Trophoblast cell (in vitro differentiated cells and primary cell): Measurements from ENCODE around the gene GPRC5D.
A peak's percentile ranks its signal among the peaks of the same experiment; 100 is the strongest.

Experiments
- DNase-seq, 2 donors: peaks; one replicate each; pipeline ENCODE4 v3.0.0-alpha.2; 2016
- H2AFZ ChIP-seq: 2 replicates; pipeline ENCODE4 v1.6.1; 2013; ENCODE audit warnings: low read length, moderate library complexity, mild to moderate bottlenecking; ENCODE audit not compliant: insufficient read depth, poor library complexity
- H2AK5ac ChIP-seq: 2 replicates; pipeline ENCODE4 v1.6.1; 2013; ENCODE audit warnings: mild to moderate bottlenecking, low read length
- H2BK120ac ChIP-seq: 2 replicates; pipeline ENCODE4 v1.6.1; 2013; ENCODE audit warnings: low read length, mild to moderate bottlenecking, moderate library complexity; ENCODE audit not compliant: insufficient read depth, poor library complexity
- H2BK12ac ChIP-seq: 2 replicates; pipeline ENCODE4 v1.6.1; 2013; ENCODE audit warnings: mild to moderate bottlenecking, low read length, moderate library complexity
- H2BK5ac ChIP-seq: 2 replicates; pipeline ENCODE4 v1.6.1; 2013; ENCODE audit warnings: low read length, low read depth, moderate library complexity, mild to moderate bottlenecking; ENCODE audit not compliant: poor library complexity
- H3K14ac ChIP-seq: 2 replicates; pipeline ENCODE4 v1.6.1; 2013; ENCODE audit warnings: mild to moderate bottlenecking, low read length
- H3K18ac ChIP-seq: 2 replicates; pipeline ENCODE4 v1.6.1; 2013; ENCODE audit warnings: mild to moderate bottlenecking, low read length
- H3K23ac ChIP-seq: 2 replicates; pipeline ENCODE4 v1.6.1; 2013; ENCODE audit warnings: low read length
- H3K27ac ChIP-seq: 2 replicates; pipeline ENCODE4 v1.5.1; 2013; ENCODE audit warnings: low read depth, mild to moderate bottlenecking, inconsistent platforms, low read length, moderate library complexity
- H3K27me3 ChIP-seq: 2 replicates; pipeline ENCODE4 v1.6.1; 2013; ENCODE audit warnings: inconsistent platforms, mild to moderate bottlenecking, low read length, moderate library complexity; ENCODE audit not compliant: insufficient read depth
- H3K36me3 ChIP-seq, 2 experiments: 1 replicate in 1 of 2; 2 replicates in 1 of 2; pipeline ENCODE4 v1.6.1; 2013; ENCODE audit warnings: low read length in 2 of 2, mild to moderate bottlenecking in 2 of 2, moderate library complexity in 1 of 2; ENCODE audit not compliant: insufficient read depth in 2 of 2, control insufficient read depth in 1 of 2
- H3K4ac ChIP-seq: 2 replicates; pipeline ENCODE4 v1.6.1; 2013; ENCODE audit warnings: low read depth, mild to moderate bottlenecking, low read length, moderate library complexity
- H3K4me1 ChIP-seq, 2 experiments: 1 replicate in 1 of 2; 2 replicates in 1 of 2; pipeline ENCODE4 v1.6.1; 2013; ENCODE audit warnings: low read length in 2 of 2, mild to moderate bottlenecking in 2 of 2, moderate library complexity in 1 of 2; ENCODE audit not compliant: insufficient read depth in 2 of 2, control insufficient read depth in 1 of 2
- H3K4me2 ChIP-seq: 2 replicates; pipeline ENCODE4 v1.6.1; 2013; ENCODE audit warnings: inconsistent platforms, mild to moderate bottlenecking, low read length, moderate library complexity
- H3K4me3 ChIP-seq: 2 replicates; pipeline ENCODE4 v1.5.1; 2013; ENCODE audit warnings: mild to moderate bottlenecking, low read depth, low read length, inconsistent platforms
- H3K79me1 ChIP-seq: one replicate; pipeline ENCODE4 v1.6.1; 2013; ENCODE audit warnings: low read length
- H3K79me2 ChIP-seq: 2 replicates; pipeline ENCODE4 v1.6.1; 2013; ENCODE audit warnings: low read length, mild to moderate bottlenecking; ENCODE audit not compliant: control insufficient read depth, insufficient read depth, poor library complexity
- H3K9ac ChIP-seq: 2 replicates; pipeline ENCODE4 v1.6.1; 2013; ENCODE audit warnings: mild to moderate bottlenecking, low read length
- H3K9me3 ChIP-seq: 2 replicates; pipeline ENCODE4 v1.6.1; 2013; ENCODE audit warnings: low read depth, mild to moderate bottlenecking, control low read depth, inconsistent platforms, low read length; ENCODE audit not compliant: insufficient read depth
- H4K12ac ChIP-seq: 2 replicates; pipeline ENCODE4 v1.6.1; 2013; ENCODE audit warnings: low read depth, mild to moderate bottlenecking, low read length, moderate library complexity
- H4K8ac ChIP-seq: 2 replicates; pipeline ENCODE4 v1.6.1; 2013; ENCODE audit warnings: low read depth, mild to moderate bottlenecking, low read length, moderate library complexity
- H4K91ac ChIP-seq: one replicate; pipeline ENCODE4 v1.6.1; 2013; ENCODE audit warnings: low read depth, mild to moderate bottlenecking, low read length, moderate library complexity
- WGBS: extraction: QIAGEN DNeasy Blood & Tissue Kit; methylation state at CpG from one replicate; pipeline ENCODE4 v1.1.7; 2013; ENCODE audit warnings: missing lambda C conversion rate; ENCODE audit not compliant: insufficient read length, insufficient coverage; ENCODE audit errors: extremely low coverage; 5-methylcytosine and 5-hydroxymethylcytosine counted together

GPRC5D gene

DNA sequence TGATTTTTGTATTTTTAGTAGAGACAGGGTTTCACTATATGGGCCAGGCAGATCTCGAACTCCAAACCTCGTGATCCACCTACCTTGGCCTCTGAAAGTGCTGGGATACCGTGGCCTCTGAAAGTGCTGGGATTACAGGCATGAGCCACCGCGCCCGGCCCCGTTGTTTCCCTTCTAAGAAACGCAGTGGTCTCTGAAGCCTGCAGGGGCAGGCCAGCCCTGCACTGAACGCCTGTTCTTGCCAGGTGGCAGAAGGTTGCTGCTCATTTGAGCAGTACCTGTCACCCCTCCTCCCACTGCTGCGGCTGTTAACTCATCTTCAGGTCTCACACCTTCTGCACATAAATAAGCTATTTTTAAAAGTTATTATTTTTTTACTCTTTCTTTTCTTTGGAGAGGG is 36.3 kb downstream of the GPRC5D start:
- no CpG with 5 or more reads among the region's 10 CpGs for WGBS
- Histone ChIP-seq H3K9ac (no peak overlapping the region), H3K4me3 (no peak overlapping the region), H3K14ac (no peak overlapping the region), H4K91ac (no peak overlapping the region), H3K79me1 (no peaks in the 10 kb centered on the region), H2AK5ac (no peak overlapping the region), H3K18ac (no peak overlapping the region), H3K4me2 (no peak overlapping the region), H3K9me3 (no peaks in the 10 kb centered on the region), H2BK120ac (no peak overlapping the region), H3K4ac (no peak overlapping the region), H4K8ac (no peak overlapping the region), H4K12ac (no peak overlapping the region), H2AFZ (no peak overlapping the region), H3K27me3 (no peaks in the 10 kb centered on the region), H3K79me2 (no peaks in the 10 kb centered on the region), H2BK12ac (no peak overlapping the region), H3K4me1 (peaks cover 12 to 16% of the 10 kb centered on the region in 2 experiments), H3K23ac (no peak overlapping the region), H3K36me3 (peaks cover 13 to 32% of the 10 kb centered on the region in 2 experiments), H2BK5ac (no peak overlapping the region), H3K27ac (no peak overlapping the region)
- DNase-seq: no peak

DNA sequence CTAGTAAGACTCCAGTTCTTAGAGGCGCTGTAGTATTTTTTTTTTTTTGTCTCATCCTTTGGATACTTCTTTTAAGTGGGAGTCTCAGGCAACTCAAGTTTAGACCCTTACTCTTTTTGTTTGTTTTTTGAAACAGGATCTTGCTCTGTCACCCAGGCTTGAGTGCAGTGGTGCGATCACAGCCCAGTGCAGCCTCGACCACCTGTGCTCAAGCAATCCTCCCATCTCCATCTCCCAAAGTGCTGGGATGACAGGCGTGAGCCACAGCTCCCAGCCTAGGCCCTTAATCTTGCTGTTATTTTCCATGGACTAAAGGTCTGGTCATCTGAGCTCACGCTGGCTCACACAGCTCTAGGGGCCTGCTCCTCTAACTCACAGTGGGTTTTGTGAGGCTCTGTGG is 39.3 kb downstream of the GPRC5D start:
- H3K4me3 ChIP-seq: no peak overlapping the region
- no peak overlapping the region for H3K18ac ChIP-seq
- H2BK120ac ChIP-seq: no peak overlapping the region
- no peaks in the 10 kb centered on the region for H3K79me1 ChIP-seq
- H4K12ac ChIP-seq: no peak overlapping the region
- no peak overlapping the region for H3K23ac ChIP-seq
- no peaks in the 10 kb centered on the region for H3K79me2 ChIP-seq
- no peak overlapping the region for H4K91ac ChIP-seq
- no peak overlapping the region for H3K4me2 ChIP-seq
- no peak overlapping the region for H2AK5ac ChIP-seq
- no peak overlapping the region for H2BK12ac ChIP-seq
- no peak overlapping the region for H3K9ac ChIP-seq
- H3K36me3 ChIP-seq: peaks cover 26 to 45% of the 10 kb centered on the region in 2 experiments
- H3K4me1 ChIP-seq: peaks cover 14 to 16% of the 10 kb centered on the region in 2 experiments
- no peak overlapping the region for H2AFZ ChIP-seq
- no peaks in the 10 kb centered on the region for H3K9me3 ChIP-seq
- no peak overlapping the region for H3K27ac ChIP-seq
- DNase-seq: no peak
- no peak overlapping the region for H3K14ac ChIP-seq
- H2BK5ac ChIP-seq: no peak overlapping the region
- no peak overlapping the region for H3K4ac ChIP-seq
- H4K8ac ChIP-seq: no peak overlapping the region
- WGBS: no CpG with 5 or more reads among the region's 5 CpGs
- H3K27me3 ChIP-seq: no peaks in the 10 kb centered on the region

DNA sequence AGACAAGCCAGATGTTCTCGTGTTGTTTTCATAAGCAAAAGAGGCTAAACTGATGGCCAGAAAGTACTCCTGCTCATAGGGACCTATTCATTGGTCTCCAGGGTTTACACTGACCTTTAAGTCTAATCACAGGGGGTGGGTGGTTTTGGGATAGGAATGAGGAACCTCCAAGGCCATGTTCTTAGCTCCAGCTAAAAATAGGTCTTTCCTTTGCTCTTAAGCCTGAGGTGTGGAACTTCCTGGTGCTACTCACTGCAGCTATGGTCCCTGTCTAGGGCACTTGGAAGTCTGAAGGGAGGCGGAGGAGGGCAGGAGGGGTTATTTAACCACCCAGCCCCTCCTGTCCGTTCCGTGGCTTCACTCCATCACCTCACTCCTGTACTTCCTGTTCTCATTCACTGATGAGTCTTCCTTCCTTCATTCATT is 42.0 kb downstream of the GPRC5D start:
- no peak overlapping the region for H4K91ac ChIP-seq
- H3K4me1 ChIP-seq: peaks cover 11 to 12% of the 10 kb centered on the region in 2 experiments
- no peak overlapping the region for H4K12ac ChIP-seq
- no peaks in the 10 kb centered on the region for H3K27me3 ChIP-seq
- no peak overlapping the region for H3K14ac ChIP-seq
- H3K18ac ChIP-seq: peak overlapping the region; percentile 28
- H3K79me2 ChIP-seq: no peaks in the 10 kb centered on the region
- no peak overlapping the region for H3K4me3 ChIP-seq
- no CpG with 5 or more reads among the region's 4 CpGs for whole genome bisulfite sequencing
- H3K9me3 ChIP-seq: no peaks in the 10 kb centered on the region
- H2AFZ ChIP-seq: no peak overlapping the region
- no peak overlapping the region for H3K4me2 ChIP-seq
- H3K79me1 ChIP-seq: no peaks in the 10 kb centered on the region
- H3K23ac ChIP-seq: no peak overlapping the region
- peaks cover 24 to 38% of the 10 kb centered on the region in 2 experiments for H3K36me3 ChIP-seq
- no peak for DNase-seq
- H3K4ac ChIP-seq: no peak overlapping the region
- no peak overlapping the region for H2AK5ac ChIP-seq
- no peak overlapping the region for H2BK120ac ChIP-seq
- no peak overlapping the region for H3K9ac ChIP-seq
- H2BK5ac ChIP-seq: no peak overlapping the region
- H3K27ac ChIP-seq: no peak overlapping the region
- no peak overlapping the region for H2BK12ac ChIP-seq
- no peak overlapping the region for H4K8ac ChIP-seq

DNA sequence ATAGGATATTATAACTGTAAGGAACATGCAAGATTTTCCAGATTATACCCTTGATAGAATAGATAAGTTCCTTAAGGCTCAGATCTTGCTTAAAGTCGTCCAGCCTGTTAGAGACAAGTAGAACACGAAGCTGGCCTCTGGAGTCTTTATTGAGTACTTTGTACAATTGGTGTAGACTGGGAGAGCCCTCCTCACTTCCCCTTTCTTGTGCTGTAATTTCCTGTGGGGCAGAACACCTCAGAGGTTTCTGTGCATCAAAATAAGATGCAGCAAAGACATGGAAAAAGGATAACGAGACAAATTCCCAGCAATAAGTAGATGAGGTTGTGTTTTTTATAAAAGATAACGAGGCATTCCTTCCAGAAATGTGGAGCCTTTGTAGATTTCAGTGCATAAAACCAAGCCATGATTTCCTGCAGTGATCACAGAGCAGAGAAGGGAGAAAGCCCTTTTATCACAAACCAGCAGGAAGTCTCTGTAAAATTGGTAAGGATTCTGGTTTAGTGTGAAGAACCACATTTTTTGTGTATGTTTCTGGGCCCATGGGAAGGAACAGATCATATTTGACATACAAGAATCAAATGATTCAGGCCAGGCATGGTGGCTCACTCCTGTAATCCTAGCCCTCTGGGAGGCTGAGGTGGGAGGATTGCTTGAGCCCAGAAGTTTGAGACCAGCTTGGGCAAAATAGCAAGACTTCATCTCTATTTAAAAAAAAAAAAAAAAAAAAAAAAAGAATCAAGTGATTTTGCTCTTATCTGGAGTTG is 42.6 kb downstream of the GPRC5D start:
- Histone ChIP-seq H2BK5ac (no peak overlapping the region), H3K27ac (no peak overlapping the region), H2BK12ac (no peak overlapping the region), H3K4me2 (no peak overlapping the region), H2AFZ (no peak overlapping the region), H3K4me3 (no peak overlapping the region), H3K4me1 (peaks cover 11 to 12% of the 10 kb centered on the region in 2 experiments), H3K14ac (no peak overlapping the region), H2AK5ac (no peak overlapping the region), H3K18ac (no peak overlapping the region), H2BK120ac (no peak overlapping the region), H3K9me3 (no peaks in the 10 kb centered on the region), H3K23ac (no peak overlapping the region), H4K8ac (no peak overlapping the region), H4K91ac (no peak overlapping the region), H4K12ac (no peak overlapping the region), H3K4ac (no peak overlapping the region), H3K9ac (no peak overlapping the region), H3K27me3 (no peaks in the 10 kb centered on the region), H3K79me2 (no peaks in the 10 kb centered on the region), H3K79me1 (no peaks in the 10 kb centered on the region), H3K36me3 (peaks cover 24 to 38% of the 10 kb centered on the region in 2 experiments)
- WGBS: no CpG with 5 or more reads among the region's 4 CpGs
- DNase-seq: peak in 1 of 2 donors; percentile 78
